NCI-H128 (cell line): ENCODE data around the gene PRR7.
A peak's percentile ranks its signal among the peaks of the same experiment; 100 is the strongest.

Experiments
- DNase-seq: peaks from one replicate; lab custom pipeline; 2025; ENCODE audit not compliant: unreplicated experiment; lab: John Stamatoyannopoulos, UW

Gene PRR7

DNA sequence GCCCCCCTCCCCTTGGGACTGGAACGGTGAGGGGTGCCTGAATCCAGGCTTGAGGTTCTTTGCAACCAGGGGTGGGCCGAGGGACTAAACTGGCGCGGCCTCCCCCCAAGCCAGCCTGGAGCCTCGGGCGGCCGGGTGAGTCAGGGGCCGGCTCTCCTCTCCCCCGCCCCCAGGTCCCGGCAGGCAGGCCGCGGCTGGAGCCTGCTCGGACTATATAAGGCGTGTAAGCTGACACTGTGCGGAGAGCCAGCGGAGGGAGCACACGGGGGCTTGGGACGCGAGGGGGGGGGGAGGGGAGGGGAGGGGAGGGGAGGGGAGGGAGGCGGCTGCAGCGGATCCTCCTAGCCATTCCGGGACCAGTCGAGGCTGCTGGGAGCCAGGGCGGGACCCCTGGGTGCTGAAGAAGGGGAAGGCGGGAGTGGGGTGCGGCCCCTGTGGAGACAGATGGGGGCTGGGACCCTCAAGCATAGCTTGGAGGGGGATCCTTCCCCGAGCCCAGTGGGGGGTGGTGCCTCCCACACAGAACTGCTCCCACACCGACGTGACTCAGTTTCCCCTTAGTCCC, 50.2 kb downstream of the PRR7 start:
- DNase-seq = peak; percentile 25

GRCh38 chr5:177497292-177498012, 50.8 kb downstream of the PRR7 start, which contains the start of gene PDLIM7:
Gene PDLIM7, minus strand, starts transcription at chr5:177497604. Its CDS starts 1,092 bp downstream, at chr5:177496512.
- DNase-seq = peak; percentile 74

- DNase-seq = no peak
These were observed 51.6 kb downstream of the PRR7 start for GRCh38 chr5:177498013-177498787.

DNA sequence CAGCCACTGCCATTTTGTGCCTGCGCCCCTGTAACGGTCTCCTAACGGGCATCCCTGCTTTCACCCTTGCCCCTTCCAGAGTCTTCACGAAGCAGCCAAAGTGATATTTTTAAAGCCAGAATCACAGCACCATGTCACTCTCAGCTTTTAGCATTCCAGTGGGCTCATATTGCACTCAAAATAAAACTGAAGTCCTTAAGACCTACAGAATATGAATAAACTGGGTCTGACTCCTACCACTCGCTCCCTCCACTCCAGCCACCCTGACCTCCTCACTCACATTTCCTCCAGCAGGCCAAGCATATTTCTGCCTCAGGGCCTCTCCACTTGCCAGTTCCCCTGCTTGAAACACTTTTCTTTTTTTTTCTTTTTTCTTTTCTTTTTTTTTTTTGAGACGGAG, 53.2 kb downstream of the PRR7 start:
- no peak for DNase-seq

- DNase-seq = peak; percentile 52
These were observed 54.3 kb downstream of the PRR7 start for GRCh38 chr5:177500685-177501522.

GRCh38 chr5:177501874-177502678, 55.5 kb downstream of the PRR7 start:
- no peak for DNase-seq

DNA sequence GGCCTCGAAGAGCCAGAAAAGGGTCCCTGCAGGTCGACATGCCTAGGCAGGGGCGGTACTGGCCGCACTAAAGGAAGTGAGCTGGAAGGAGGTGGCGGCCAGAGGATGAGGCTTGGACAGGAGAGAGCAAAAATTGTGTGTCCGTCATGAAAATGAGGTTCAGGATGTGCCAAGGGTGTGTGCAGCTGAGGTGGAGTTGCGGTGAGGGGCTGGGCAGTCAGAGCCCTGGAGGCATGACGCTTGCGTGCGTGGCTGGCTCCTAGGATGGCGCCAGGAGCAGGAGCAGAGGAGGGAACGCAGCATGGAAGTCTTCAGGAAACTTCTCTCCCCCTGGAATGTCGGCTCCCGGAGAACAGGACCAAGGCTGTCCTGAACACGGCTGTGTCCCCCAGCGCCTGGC, 56.3 kb downstream of the PRR7 start:
- DNase-seq = no peak

- DNase-seq = no peak
These were observed 56.9 kb downstream of the PRR7 start for GRCh38 chr5:177503351-177504085.

GRCh38 chr5:177504086-177505056, 57.8 kb downstream of the PRR7 start:
- DNase-seq = no peak

- DNase-seq = no peak
These were observed 58.5 kb downstream of the PRR7 start for GRCh38 chr5:177505075-177505474.
